Nephron progenitor cell (in vitro differentiated cells): ENCODE measurements around the gene OSTF1.

ENCODE experiments used
- DNase-seq: peaks from one replicate; pipeline ENCODE4 v3.0.0; 2021
- H3K27ac Mint-ChIP-seq: 2 replicates; pipeline ENCODE4 v1.8.0; 2021; ENCODE audit warnings: mild to moderate bottlenecking, moderate library complexity, mixed read lengths
- H3K27me3 Mint-ChIP-seq: 2 replicates; pipeline ENCODE4 v1.8.0; 2021; ENCODE audit warnings: mild to moderate bottlenecking, low read depth, mixed read lengths; ENCODE audit not compliant: poor library complexity
- H3K36me3 Mint-ChIP-seq: 2 replicates; pipeline ENCODE4 v1.8.0; 2021; ENCODE audit warnings: low read depth, mixed read lengths
- H3K4me1 Mint-ChIP-seq: 2 replicates; pipeline ENCODE4 v1.8.0; 2021; ENCODE audit warnings: mixed read lengths
- H3K4me3 Mint-ChIP-seq: 2 replicates; pipeline ENCODE4 v1.8.0; 2021; ENCODE audit warnings: mild to moderate bottlenecking, moderate library complexity, mixed read lengths
- H3K9me3 Mint-ChIP-seq: 2 replicates; pipeline ENCODE4 v1.8.0; 2021; ENCODE audit warnings: mild to moderate bottlenecking, moderate library complexity, mixed read lengths
- CTCF ChIP-seq: fragments of 200-600 bp; sonication (generic); IDR thresholded peaks from 2 replicates; pipeline ENCODE4 v1.5.0; 2021; ENCODE audit warnings: antibody characterized with exemption

Gene OSTF1

GRCh38 chr9:75087289-75087823 is 958 bp upstream of the OSTF1 start:
- TF ChIP-seq CTCF, result no peak
- no peaks in the 10 kb centered on the region for H3K9me3 Mint-ChIP-seq
- H3K27ac Mint-ChIP-seq, result no peak overlapping the region
- H3K36me3 Mint-ChIP-seq, result no peaks in the 10 kb centered on the region
- DNase-seq, result peak; percentile 10
- peaks cover 59% of the 10 kb centered on the region for H3K4me1 Mint-ChIP-seq
- peak overlapping the region; percentile 90 for H3K4me3 Mint-ChIP-seq
- H3K27me3 Mint-ChIP-seq, result peaks cover 22% of the 10 kb centered on the region

GRCh38 chr9:75088646-75089372 is 495 bp downstream of the OSTF1 start:
- Mint-ChIP-seq H3K36me3 (no peaks in the 10 kb centered on the region), H3K27ac (peak overlapping the region; percentile 1), H3K4me3 (peak overlapping the region; percentile 93), H3K9me3 (no peaks in the 10 kb centered on the region), H3K4me1 (peaks cover 51% of the 10 kb centered on the region), H3K27me3 (peaks cover 22% of the 10 kb centered on the region)
- TF ChIP-seq CTCF, result no peak
- peak; percentile 66 for DNase-seq

- Mint-ChIP-seq H3K4me1 (peaks cover 57% of the 10 kb centered on the region), H3K27me3 (peaks cover 22% of the 10 kb centered on the region), H3K9me3 (no peaks in the 10 kb centered on the region), H3K4me3 (peak overlapping the region; percentile 93), H3K36me3 (no peaks in the 10 kb centered on the region), H3K27ac (no peak overlapping the region)
- DNase-seq, result no peak
- TF ChIP-seq CTCF, result no peak
Measured at GRCh38 chr9:75089373-75089766, 1.1 kb downstream of the OSTF1 start.

GRCh38 chr9:75090579-75090978 is 2.3 kb downstream of the OSTF1 start:
- Mint-ChIP-seq H3K27ac (no peak overlapping the region), H3K4me3 (no peak overlapping the region), H3K9me3 (no peaks in the 10 kb centered on the region), H3K36me3 (no peaks in the 10 kb centered on the region), H3K27me3 (peaks cover 18% of the 10 kb centered on the region), H3K4me1 (peaks cover 56% of the 10 kb centered on the region)
- TF ChIP-seq CTCF, result no peak
- DNase-seq, result no peak

GRCh38 chr9:75092766-75093165 is 4.5 kb downstream of the OSTF1 start:
- no peak for DNase-seq
- no peaks in the 10 kb centered on the region for H3K9me3 Mint-ChIP-seq
- TF ChIP-seq CTCF, result no peak
- peaks cover 18% of the 10 kb centered on the region for H3K27me3 Mint-ChIP-seq
- no peak overlapping the region for H3K4me3 Mint-ChIP-seq
- H3K36me3 Mint-ChIP-seq, result no peaks in the 10 kb centered on the region
- peaks cover 41% of the 10 kb centered on the region for H3K4me1 Mint-ChIP-seq
- H3K27ac Mint-ChIP-seq, result no peak overlapping the region

- no peak overlapping the region for H3K27ac Mint-ChIP-seq
- H3K4me3 Mint-ChIP-seq, result no peak overlapping the region
- H3K36me3 Mint-ChIP-seq, result no peaks in the 10 kb centered on the region
- peaks cover 26% of the 10 kb centered on the region for H3K4me1 Mint-ChIP-seq
- no peak for TF ChIP-seq CTCF
- DNase-seq, result no peak
- no peaks in the 10 kb centered on the region for H3K27me3 Mint-ChIP-seq
- no peaks in the 10 kb centered on the region for H3K9me3 Mint-ChIP-seq
Measured at GRCh38 chr9:75096796-75097195, 8.5 kb downstream of the OSTF1 start.
